Activated T-helper 1 cell treated with anti-CD3 and anti-CD28 coated beads, Interleukin-12 subunit alpha, Interleukin-12 subunit beta, Interleukin-2, Interleukin-4 antibody, amounts not matched to agents 30 ng/mL and 10 ng/mL and 1 ng/mL, durations not matched to agents 14 hours and 24 hours and 36 hours (primary cell): ENCODE measurements around the gene ZEB2. TPM values are rescaled to one million over a fixed set of nuclear protein-coding genes. Genes with fewer than 3 reads are reported as not detected.

Experiments used
- DNase-seq: peaks from one replicate; pipeline ENCODE4 v3.0.0; 2021; ENCODE audit warnings: low spot score
- H3K27ac Mint-ChIP-seq: one replicate; pipeline ENCODE4 v1.8.0; 2021; ENCODE audit warnings: mild to moderate bottlenecking, mixed read lengths
- H3K27me3 Mint-ChIP-seq: one replicate; pipeline ENCODE4 v1.8.0; 2022; ENCODE audit warnings: mild to moderate bottlenecking, moderate library complexity, mixed read lengths; ENCODE audit not compliant: insufficient read depth
- H3K36me3 Mint-ChIP-seq: one replicate; pipeline ENCODE4 v1.8.0; 2021; ENCODE audit warnings: low read depth, mixed read lengths
- H3K4me1 Mint-ChIP-seq: one replicate; pipeline ENCODE4 v1.8.0; 2021; ENCODE audit warnings: low read depth, mixed read lengths
- H3K4me3 Mint-ChIP-seq: one replicate; pipeline ENCODE4 v1.8.0; 2021; ENCODE audit warnings: mild to moderate bottlenecking, moderate library complexity, mixed read lengths
- H3K9me3 Mint-ChIP-seq: one replicate; pipeline ENCODE4 v1.8.0; 2021; ENCODE audit warnings: mixed read lengths
- intact Hi-C: fragments of 100-400 bp; cut with micrococcal nuclease; formaldehyde crosslinking; loops from one replicate; pipeline ENCODE4 v1.15.1; 2024
- total RNA-seq: library from RNA; stranded (reverse); gene quantifications from 2 replicates; pipeline ENCODE4 v1.2.3, GENCODE V29; 2022

Gene ZEB2
- total RNA-seq, 1 donor from 2014 or later = 27.8 TPM

GRCh38 chr2:144508172-144508851, 11.6 kb downstream of the ZEB2 start:
- Mint-ChIP-seq H3K4me1 (peaks cover 52% of the 10 kb centered on the region), H3K27me3 (peaks cover 27% of the 10 kb centered on the region), H3K9me3 (no peaks in the 10 kb centered on the region), H3K27ac (no peak overlapping the region), H3K4me3 (no peak overlapping the region), H3K36me3 (no peaks in the 10 kb centered on the region)
- intact Hi-C loops = no loop called here
- no peak for DNase-seq

- H3K27ac Mint-ChIP-seq = no peak overlapping the region
- no peaks in the 10 kb centered on the region for H3K36me3 Mint-ChIP-seq
- H3K4me1 Mint-ChIP-seq = peaks cover 50% of the 10 kb centered on the region
- no peak overlapping the region for H3K4me3 Mint-ChIP-seq
- H3K9me3 Mint-ChIP-seq = no peaks in the 10 kb centered on the region
- intact Hi-C loops = no loop called here
- H3K27me3 Mint-ChIP-seq = peaks cover 21% of the 10 kb centered on the region
- DNase-seq = no peak
Measured at GRCh38 chr2:144507441-144508171, 12.3 kb downstream of the ZEB2 start.

GRCh38 chr2:144505245-144505831, 14.6 kb downstream of the ZEB2 start:
- Mint-ChIP-seq H3K36me3 (peaks cover 1% of the 10 kb centered on the region), H3K27me3 (peaks cover 14% of the 10 kb centered on the region), H3K27ac (no peak overlapping the region), H3K4me1 (peaks cover 43% of the 10 kb centered on the region), H3K9me3 (no peaks in the 10 kb centered on the region), H3K4me3 (no peak overlapping the region)
- intact Hi-C loops = loop anchor here (1.0 kb wide), 1 partner anchor 10 kb away; no protein-coding TSS in a partner anchor
- DNase-seq = no peak

GRCh38 chr2:144504218-144504641, 15.7 kb downstream of the ZEB2 start:
- intact Hi-C loops = no loop called here
- no peak overlapping the region for H3K27ac Mint-ChIP-seq
- DNase-seq = no peak
- H3K27me3 Mint-ChIP-seq = peaks cover 14% of the 10 kb centered on the region
- H3K4me3 Mint-ChIP-seq = no peak overlapping the region
- H3K36me3 Mint-ChIP-seq = peaks cover 1% of the 10 kb centered on the region
- H3K4me1 Mint-ChIP-seq = peaks cover 43% of the 10 kb centered on the region
- no peaks in the 10 kb centered on the region for H3K9me3 Mint-ChIP-seq

- no peak overlapping the region for H3K4me3 Mint-ChIP-seq
- peaks cover 12% of the 10 kb centered on the region for H3K27me3 Mint-ChIP-seq
- peaks cover 1% of the 10 kb centered on the region for H3K36me3 Mint-ChIP-seq
- H3K4me1 Mint-ChIP-seq = peaks cover 36% of the 10 kb centered on the region
- intact Hi-C loops = no loop called here
- no peaks in the 10 kb centered on the region for H3K9me3 Mint-ChIP-seq
- no peak overlapping the region for H3K27ac Mint-ChIP-seq
- no peak for DNase-seq
Measured at GRCh38 chr2:144503242-144503641, 16.7 kb downstream of the ZEB2 start.

GRCh38 chr2:144502369-144502768, 17.6 kb downstream of the ZEB2 start:
- Mint-ChIP-seq H3K27me3 (peaks cover 13% of the 10 kb centered on the region), H3K4me1 (peaks cover 31% of the 10 kb centered on the region), H3K9me3 (no peaks in the 10 kb centered on the region), H3K36me3 (peaks cover 1% of the 10 kb centered on the region), H3K27ac (no peak overlapping the region), H3K4me3 (no peak overlapping the region)
- no peak for DNase-seq
- intact Hi-C loops = no loop called here

GRCh38 chr2:144501627-144502026, 18.3 kb downstream of the ZEB2 start:
- H3K27ac Mint-ChIP-seq = no peak overlapping the region
- H3K9me3 Mint-ChIP-seq = no peaks in the 10 kb centered on the region
- intact Hi-C loops = no loop called here
- H3K27me3 Mint-ChIP-seq = peaks cover 13% of the 10 kb centered on the region
- no peak overlapping the region for H3K4me3 Mint-ChIP-seq
- H3K4me1 Mint-ChIP-seq = peaks cover 32% of the 10 kb centered on the region
- peaks cover 1% of the 10 kb centered on the region for H3K36me3 Mint-ChIP-seq
- no peak for DNase-seq

- H3K9me3 Mint-ChIP-seq = no peaks in the 10 kb centered on the region
- intact Hi-C loops = no loop called here
- H3K4me3 Mint-ChIP-seq = no peak overlapping the region
- H3K36me3 Mint-ChIP-seq = peaks cover 1% of the 10 kb centered on the region
- peaks cover 13% of the 10 kb centered on the region for H3K27me3 Mint-ChIP-seq
- DNase-seq = no peak
- H3K27ac Mint-ChIP-seq = no peak overlapping the region
- H3K4me1 Mint-ChIP-seq = peaks cover 27% of the 10 kb centered on the region
Measured at GRCh38 chr2:144501118-144501517, 18.8 kb downstream of the ZEB2 start.

- peaks cover 1% of the 10 kb centered on the region for H3K36me3 Mint-ChIP-seq
- H3K27ac Mint-ChIP-seq = no peak overlapping the region
- H3K27me3 Mint-ChIP-seq = peaks cover 13% of the 10 kb centered on the region
- intact Hi-C loops = no loop called here
- peaks cover 22% of the 10 kb centered on the region for H3K4me1 Mint-ChIP-seq
- H3K9me3 Mint-ChIP-seq = no peaks in the 10 kb centered on the region
- DNase-seq = no peak
- no peak overlapping the region for H3K4me3 Mint-ChIP-seq
Measured at GRCh38 chr2:144500563-144500962, 19.4 kb downstream of the ZEB2 start.

- intact Hi-C loops = loop anchor here (2.0 kb wide), 1 partner anchor 17 kb away; no protein-coding TSS in a partner anchor
- Mint-ChIP-seq H3K4me3 (no peak overlapping the region), H3K9me3 (no peaks in the 10 kb centered on the region), H3K36me3 (peaks cover 1% of the 10 kb centered on the region), H3K27me3 (peaks cover 8% of the 10 kb centered on the region), H3K4me1 (peaks cover 16% of the 10 kb centered on the region), H3K27ac (no peak overlapping the region)
- DNase-seq = no peak
Measured at GRCh38 chr2:144498277-144498676, 21.6 kb downstream of the ZEB2 start.

GRCh38 chr2:144496977-144497598, 22.8 kb downstream of the ZEB2 start:
- peaks cover 2% of the 10 kb centered on the region for H3K27me3 Mint-ChIP-seq
- no peak for DNase-seq
- H3K27ac Mint-ChIP-seq = no peak overlapping the region
- peaks cover 1% of the 10 kb centered on the region for H3K36me3 Mint-ChIP-seq
- peaks cover 25% of the 10 kb centered on the region for H3K4me1 Mint-ChIP-seq
- intact Hi-C loops = no loop called here
- no peaks in the 10 kb centered on the region for H3K9me3 Mint-ChIP-seq
- H3K4me3 Mint-ChIP-seq = no peak overlapping the region

GRCh38 chr2:144496092-144496976, 23.6 kb downstream of the ZEB2 start:
- Mint-ChIP-seq H3K9me3 (no peaks in the 10 kb centered on the region), H3K27me3 (peaks cover 2% of the 10 kb centered on the region), H3K4me1 (peaks cover 25% of the 10 kb centered on the region), H3K4me3 (no peak overlapping the region), H3K27ac (no peak overlapping the region), H3K36me3 (peaks cover 1% of the 10 kb centered on the region)
- intact Hi-C loops = no loop called here
- no peak for DNase-seq
